K562 (cell line): ENCODE data around the gene EFCAB13. TPM values are rescaled to one million over a fixed set of nuclear protein-coding genes. Genes with fewer than 3 reads are reported as not detected.

ENCODE experiments used
- ATAC-seq: fragments of 200-7000 bp; cut with Tn5 transposase; 3 replicates; pipeline ENCODE4 v1.9.1; 2020; ENCODE audit warnings: moderate library complexity
- BruUV-seq: library from RNA; stranded (reverse); fragments of 400-500 nt; replicated peaks from 2 replicates; lab custom pipeline; 2021; lab: Mats Ljungman, UMichigan
- CTCF ChIA-PET: fragments of 300-600 bp; formaldehyde crosslinking; extraction: SDS; loops from one replicate; lab custom pipeline; 2021; ENCODE audit warnings: low intra/inter-chr PET ratio; lab: Yijun Ruan, JAX
- POLR2A ChIA-PET: fragments of 300-600, 350-650 bp; sonication (Branson Sonifier 250); formaldehyde crosslinking; extraction: SDS; loops from one replicate; lab custom pipeline; 2021; ENCODE audit warnings: antibody characterized with exemption, inconsistent platforms; lab: Yijun Ruan, JAX
- DNase-seq, 4 experiments: peaks; one replicate each; pipeline versions ENCODE4 v3.0.0 to v3.0.0-alpha.2; 2011 to 2018; ENCODE audit warnings: low spot score in 3 of 4, mixed read lengths in 3 of 4; ENCODE audit errors: extremely low read depth in 1 of 4
- FAIRE-seq: peaks from 2 replicates; lab custom pipeline; 2011; peaks lifted over from hg19 to GRCh38; lab: Jason Lieb, UNC
- H2AFZ ChIP-seq: 2 replicates; pipeline ENCODE4 v1.6.0; 2011; ENCODE audit warnings: low read depth, low read length, control low read depth, inconsistent platforms
- H3K27ac ChIP-seq: fragments of 200-600 bp; 3 replicates; pipeline ENCODE4 v1.8.0; 2011; ENCODE audit warnings: low read depth, mild to moderate bottlenecking, control low read depth, inconsistent platforms, low read length, moderate library complexity, mixed read lengths; ENCODE audit errors: extremely low read depth
- H3K27me3 ChIP-seq, 2 experiments: fragments of 300-600 bp in 1 of 2; 2 replicates in 1 of 2; 3 replicates in 1 of 2; pipeline versions ENCODE4 v1.6.0 to v1.8.0; 2011; ENCODE audit warnings: inconsistent platforms in 2 of 2, low read length in 2 of 2, mild to moderate bottlenecking in 1 of 2, mixed read lengths in 1 of 2, moderate library complexity in 1 of 2; ENCODE audit not compliant: control insufficient read depth in 2 of 2, insufficient read depth in 2 of 2
- H3K36me3 ChIP-seq: fragments of 300-600 bp; 3 replicates; pipeline ENCODE4 v1.8.0; 2011; ENCODE audit warnings: mild to moderate bottlenecking, low read length, inconsistent platforms; ENCODE audit not compliant: control insufficient read depth, insufficient read depth
- H3K4me1 ChIP-seq, 2 experiments: fragments of 200-600 bp in 1 of 2; replicated peaks in 1 of 2; 2 replicates in 1 of 2; 3 replicates in 1 of 2; pipeline versions ENCODE4 v1.5.1 to v1.8.0; 2011; ENCODE audit warnings: inconsistent platforms in 2 of 2, low read length in 2 of 2, mild to moderate bottlenecking in 1 of 2, mixed read lengths in 1 of 2, moderate library complexity in 1 of 2; ENCODE audit not compliant: control insufficient read depth in 2 of 2, insufficient read depth in 2 of 2
- H3K4me2 ChIP-seq: 2 replicates; pipeline ENCODE4 v1.6.1; 2011; ENCODE audit warnings: low read length, control low read depth, inconsistent platforms, mixed read lengths; ENCODE audit not compliant: insufficient read depth
- H3K4me3 ChIP-seq: fragments of 200-600 bp; sonication (generic), shearing (Covaris generic); 2 replicates; pipeline ENCODE4 v1.5.1; 2016; ENCODE audit warnings: control low read depth, inconsistent platforms
- H3K79me2 ChIP-seq: fragments of 200-600 bp; 3 replicates; pipeline ENCODE4 v1.8.0; 2011; ENCODE audit warnings: low read length, inconsistent platforms; ENCODE audit not compliant: control insufficient read depth, insufficient read depth
- H3K9ac ChIP-seq, 2 experiments: 2 replicates each; pipeline versions ENCODE4 v1.6.0 to v1.6.1; 2011; ENCODE audit warnings: low read depth in 2 of 2, low read length in 2 of 2, control low read depth in 1 of 2, inconsistent platforms in 1 of 2, mild to moderate bottlenecking in 1 of 2, mixed read lengths in 1 of 2; ENCODE audit not compliant: insufficient read depth in 1 of 2
- H3K9me1 ChIP-seq: one replicate; pipeline ENCODE4 v1.6.0; 2011; ENCODE audit warnings: inconsistent platforms, mild to moderate bottlenecking, low read length, moderate library complexity; ENCODE audit not compliant: control insufficient read depth, insufficient read depth
- H3K9me3 ChIP-seq: replicated peaks from 2 replicates; pipeline ENCODE4 v1.5.1; 2011; ENCODE audit warnings: low read depth, low read length, inconsistent platforms; ENCODE audit not compliant: control insufficient read depth, insufficient read depth
- H4K20me1 ChIP-seq: replicated peaks from 2 replicates; pipeline ENCODE4 v1.6.1; 2011; ENCODE audit warnings: low read length, inconsistent platforms, mixed read lengths; ENCODE audit not compliant: control insufficient read depth, insufficient read depth
- CAMTA2 ChIP-seq: fragments of 250-450 bp; sonication (Bioruptor Pico); conservative IDR thresholded peaks from 2 replicates; pipeline ENCODE4 v1.5.1; 2022
- PHTF2 ChIP-seq: fragments of 250-450 bp; sonication (Bioruptor Pico); IDR thresholded peaks from 2 replicates; pipeline ENCODE4 v1.5.0; 2021; ENCODE audit warnings: mild to moderate bottlenecking
- RAD51 ChIP-seq: fragments of 450-650 bp; IDR thresholded peaks from 2 replicates; pipeline ENCODE4 v1.7.1; 2016; ENCODE audit warnings: low read depth, mild to moderate bottlenecking, borderline replicate concordance
- RB1 ChIP-seq: fragments of 450-650 bp; IDR thresholded peaks from 2 replicates; pipeline ENCODE4 v1.6.1; 2017; ENCODE audit warnings: low read depth, mild to moderate bottlenecking
- SRSF3 ChIP-seq: fragments of 200-400 bp; formaldehyde crosslinking; IDR thresholded peaks from 2 replicates; pipeline ENCODE4 v1.6.1; 2016; ENCODE audit warnings: mild to moderate bottlenecking, low read length, moderate library complexity; ENCODE audit not compliant: insufficient read depth
- TOE1 ChIP-seq, 2 experiments: fragments of 450-650 bp in 1 of 2; sonication (generic) in 1 of 2; formaldehyde crosslinking in 1 of 2; IDR thresholded peaks; 2 replicates each; pipeline versions ENCODE4 v1.7.1 to v1.8.0; 2016 to 2022; ENCODE audit warnings: borderline replicate concordance in 2 of 2, mild to moderate bottlenecking in 2 of 2, antibody characterized with exemption in 1 of 2, inconsistent platforms in 1 of 2, low read depth in 1 of 2, missing genetic modification reagents in 1 of 2, moderate library complexity in 1 of 2
- ZNF133 ChIP-seq: fragments of 250-450 bp; sonication (Bioruptor Pico); IDR thresholded peaks from 2 replicates; pipeline ENCODE4 v1.4.0; 2020; ENCODE audit warnings: mild to moderate bottlenecking
- ZNF253 ChIP-seq: fragments of 250-450 bp; sonication (Bioruptor Pico); conservative IDR thresholded peaks from 2 replicates; pipeline ENCODE4 v1.6.1; 2021; ENCODE audit warnings: mild to moderate bottlenecking
- WGBS: fragments of 100-300 bp; shearing (Covaris generic); methylation state at CpG from one replicate; pipeline ENCODE4 v1.1.6; 2016; ENCODE audit warnings: low coverage, mixed read lengths; ENCODE audit not compliant: insufficient coverage; ENCODE audit errors: missing lambda C conversion rate; 5-methylcytosine and 5-hydroxymethylcytosine counted together
- in situ Hi-C: fragments of 300-500 bp; cut with MboI; formaldehyde crosslinking; loops from 4 replicates; pipeline ENCODE4 v1.15.0; 2018; ENCODE audit warnings: inconsistent platforms, mixed read lengths
- intact Hi-C: fragments of 100-400 bp; cut with micrococcal nuclease; formaldehyde crosslinking; loops from 2 replicates; pipeline ENCODE4 v1.14.2; 2022
- polyA plus RNA-seq, 8 experiments: library from polyadenylated mRNA; depleted of rRNA in 4 of 8; stranded (reverse) in 5 of 8; unstranded in 3 of 8; fragments of >200 nt; fragmentation: Nextera tagmentation in 2 of 8; fragmentation: Illumina TruSeq in 1 of 8; extraction: Ambion mirVana in 2 of 8; extraction: Trizol in 1 of 8; gene quantifications; 2 replicates each; pipeline versions ENCODE4 v1.2.1 to v1.2.3, GENCODE V29; 2011 to 2014; ENCODE audit warnings: inconsistent platforms in 1 of 8, missing spikeins in 1 of 8
- total RNA-seq, 7 experiments: library from RNA; depleted of rRNA in 6 of 7; stranded (reverse); fragments of >200 nt in 6 of 7; fragmentation: Illumina TruSeq in 2 of 7; extraction: Trizol in 2 of 7; gene quantifications; 2 replicates each; pipeline versions ENCODE4 v1.2.1 to v1.2.3, GENCODE V29; 2011 to 2021; ENCODE audit warnings: low replicate concordance in 1 of 7
- TF ChIP-seq, protein P1 (sequence below): fragments of 450-650 bp; formaldehyde crosslinking; IDR thresholded peaks from 2 replicates; pipeline ENCODE4 v1.4.0; 2020; ENCODE audit warnings: mild to moderate bottlenecking, mixed read lengths
- TF ChIP-seq, protein P2 (sequence below): sonication (generic); formaldehyde crosslinking; IDR thresholded peaks from 2 replicates; pipeline ENCODE4 v1.5.0; 2020; ENCODE audit warnings: missing genetic modification reagents

The EFCAB13 gene
- total and polyA plus RNA-seq, 9 of the 15 experiments (the other 6 are each of a cell fraction or from before 2014, with no cell fraction given): 0.32 to 1.3 (median 0.95) TPM

DNA sequence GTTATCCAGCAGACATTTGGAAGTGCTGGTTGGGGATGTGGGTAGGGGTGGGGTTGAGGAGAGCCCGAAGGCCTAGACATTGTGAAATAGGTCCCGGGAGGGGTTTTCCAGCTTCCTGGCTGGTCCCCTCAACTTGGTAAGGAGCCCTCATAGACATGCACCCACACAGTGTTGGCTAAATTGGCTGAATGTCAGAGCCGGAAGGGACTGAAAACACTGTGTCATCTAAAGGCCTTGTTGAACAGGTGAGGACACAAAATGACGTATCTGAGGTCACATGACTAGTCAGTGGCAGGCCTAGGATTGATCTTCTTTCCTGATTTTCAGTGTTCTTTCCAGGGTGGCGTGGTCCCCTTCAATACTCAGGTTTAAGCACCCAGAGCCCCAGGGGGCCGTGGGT lies 42.5 kb upstream of the EFCAB13 start:
- Histone ChIP-seq H2AFZ (no peak overlapping the region; the same call in 1 of the 2 replicates), H3K27ac (no peak overlapping the region), H3K9me3 (no peaks in the 10 kb centered on the region), H3K9me1 (peaks cover under 1% of the 10 kb centered on the region), H3K27me3 (no peaks in the 10 kb centered on the region), H3K36me3 (no peaks in the 10 kb centered on the region), H3K4me3 (no peak overlapping the region), H3K9ac (no peak overlapping the region), H3K79me2 (no peaks in the 10 kb centered on the region), H4K20me1 (no peaks in the 10 kb centered on the region), H3K4me1 (peaks cover 25 to 43% of the 10 kb centered on the region in 2 experiments), H3K4me2 (no peak overlapping the region)
- WGBS: 66% methylated on average over 6 of the region's 6 CpGs
- in situ Hi-C loops: no loop called here
- TF ChIP-seq RB1 (no peak), SRSF3 (no peak), CAMTA2 (no peak), ZNF133 (no peak), RAD51 (peak; percentile 53; the same call in 1 of the 2 replicates), ZNF253 (CRISPR knock-in tag) (no peak), TOE1 (IDR thresholded peaks at IDR 0.05; ENCODE audit: borderline replicate concordance) (peak; percentile 64), TOE1 (CRISPR knock-in tag; IDR thresholded peaks at IDR 0.05; ENCODE audit: borderline replicate concordance, low read depth) (no peak), PHTF2 (CRISPR knock-in tag) (no peak)
- TF ChIP-seq, protein P1, sequence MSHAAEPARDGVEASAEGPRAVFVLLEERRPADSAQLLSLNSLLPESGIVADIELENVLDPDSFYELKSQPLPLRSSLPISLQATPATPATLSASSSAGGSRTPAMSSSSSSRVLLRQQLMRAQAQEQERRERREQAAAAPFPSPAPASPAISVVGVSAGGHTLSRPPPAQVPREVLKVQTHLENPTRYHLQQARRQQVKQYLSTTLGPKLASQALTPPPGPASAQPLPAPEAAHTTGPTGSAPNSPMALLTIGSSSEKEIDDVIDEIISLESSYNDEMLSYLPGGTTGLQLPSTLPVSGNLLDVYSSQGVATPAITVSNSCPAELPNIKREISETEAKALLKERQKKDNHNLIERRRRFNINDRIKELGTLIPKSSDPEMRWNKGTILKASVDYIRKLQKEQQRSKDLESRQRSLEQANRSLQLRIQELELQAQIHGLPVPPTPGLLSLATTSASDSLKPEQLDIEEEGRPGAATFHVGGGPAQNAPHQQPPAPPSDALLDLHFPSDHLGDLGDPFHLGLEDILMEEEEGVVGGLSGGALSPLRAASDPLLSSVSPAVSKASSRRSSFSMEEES (CRISPR knock-in tag): peak; percentile 80
- TF ChIP-seq, protein P2, sequence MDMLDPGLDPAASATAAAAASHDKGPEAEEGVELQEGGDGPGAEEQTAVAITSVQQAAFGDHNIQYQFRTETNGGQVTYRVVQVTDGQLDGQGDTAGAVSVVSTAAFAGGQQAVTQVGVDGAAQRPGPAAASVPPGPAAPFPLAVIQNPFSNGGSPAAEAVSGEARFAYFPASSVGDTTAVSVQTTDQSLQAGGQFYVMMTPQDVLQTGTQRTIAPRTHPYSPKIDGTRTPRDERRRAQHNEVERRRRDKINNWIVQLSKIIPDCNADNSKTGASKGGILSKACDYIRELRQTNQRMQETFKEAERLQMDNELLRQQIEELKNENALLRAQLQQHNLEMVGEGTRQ (CRISPR knock-in tag): 0 out of 2 replicates have a peak, but pooled peaks have one; percentile 5
- intact Hi-C loops: no loop called here
- ChIA-PET CTCF (no interaction called here), POLR2A (no interaction called here)
- DNase-seq (no peak), FAIRE-seq (no peak), ATAC-seq (no peak)
- BruUV-seq: no TSS peak
